Esophagus muscularis mucosa (tissue), 4 donors: ENCODE results near the gene PKP4.

Source experiments
- EP300 ChIP-seq: sonication (generic); formaldehyde crosslinking; IDR thresholded peaks from one replicate; pipeline ENCODE4 v1.6.1; 2017; ENCODE audit warnings: antibody characterized with exemption
- POLR2A ChIP-seq: fragments of 450-650 bp; IDR thresholded peaks from one replicate; pipeline ENCODE4 v1.6.1; 2017; ENCODE audit warnings: antibody characterized with exemption, moderate library complexity, mild to moderate bottlenecking, low read depth
- POLR2AphosphoS5 ChIP-seq, 2 donors: sonication (generic); formaldehyde crosslinking; IDR thresholded peaks; one replicate each; pipeline ENCODE4 v1.6.1; 2017; ENCODE audit warnings: antibody characterized with exemption in 2 of 2
- TF ChIP-seq, protein P1 (sequence below), 3 experiments: fragments of 200-600 bp in 2 of 3; fragments of 450-650 bp in 1 of 3; sonication (generic) in 2 of 3; IDR thresholded peaks; one replicate each; pipeline ENCODE4 v1.5.1; 2017 to 2019; ENCODE audit warnings: antibody characterized with exemption in 3 of 3, mild to moderate bottlenecking in 2 of 3, moderate library complexity in 1 of 3

DNA sequence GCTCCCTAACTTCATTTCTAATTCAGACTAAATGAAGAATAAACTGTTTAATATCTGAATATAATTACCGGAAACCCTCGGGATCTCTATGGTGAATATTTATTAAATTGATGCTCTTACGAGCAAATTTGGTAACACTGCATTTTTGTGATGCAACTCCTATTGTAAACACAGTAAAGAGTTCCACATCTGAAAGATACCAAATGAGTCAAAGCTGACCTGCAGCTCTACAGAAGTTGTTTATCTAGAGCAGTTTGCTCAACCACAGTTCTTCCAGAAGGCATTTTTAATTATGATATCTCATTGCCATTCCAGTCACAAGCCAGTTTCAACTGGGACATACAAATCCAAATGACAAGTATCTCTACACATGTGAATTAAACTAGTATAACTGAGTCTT, 129.7 kb downstream of the PKP4 start:
- TF ChIP-seq POLR2AphosphoS5 (IDR thresholded peaks at IDR 0.05) (no peak), POLR2A (no peak), EP300 (no peak)
- TF ChIP-seq, protein P1, sequence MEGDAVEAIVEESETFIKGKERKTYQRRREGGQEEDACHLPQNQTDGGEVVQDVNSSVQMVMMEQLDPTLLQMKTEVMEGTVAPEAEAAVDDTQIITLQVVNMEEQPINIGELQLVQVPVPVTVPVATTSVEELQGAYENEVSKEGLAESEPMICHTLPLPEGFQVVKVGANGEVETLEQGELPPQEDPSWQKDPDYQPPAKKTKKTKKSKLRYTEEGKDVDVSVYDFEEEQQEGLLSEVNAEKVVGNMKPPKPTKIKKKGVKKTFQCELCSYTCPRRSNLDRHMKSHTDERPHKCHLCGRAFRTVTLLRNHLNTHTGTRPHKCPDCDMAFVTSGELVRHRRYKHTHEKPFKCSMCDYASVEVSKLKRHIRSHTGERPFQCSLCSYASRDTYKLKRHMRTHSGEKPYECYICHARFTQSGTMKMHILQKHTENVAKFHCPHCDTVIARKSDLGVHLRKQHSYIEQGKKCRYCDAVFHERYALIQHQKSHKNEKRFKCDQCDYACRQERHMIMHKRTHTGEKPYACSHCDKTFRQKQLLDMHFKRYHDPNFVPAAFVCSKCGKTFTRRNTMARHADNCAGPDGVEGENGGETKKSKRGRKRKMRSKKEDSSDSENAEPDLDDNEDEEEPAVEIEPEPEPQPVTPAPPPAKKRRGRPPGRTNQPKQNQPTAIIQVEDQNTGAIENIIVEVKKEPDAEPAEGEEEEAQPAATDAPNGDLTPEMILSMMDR (IDR thresholded peaks at IDR 0.05), result no peak
